K562 (cell line): ENCODE measurements around the gene ITGA3. TPM values are rescaled to one million over a fixed set of nuclear protein-coding genes. Genes with fewer than 3 reads are reported as not detected.

ENCODE experiments used
- ATAC-seq: fragments of 200-7000 bp; cut with Tn5 transposase; 3 replicates; pipeline ENCODE4 v1.9.1; 2020; ENCODE audit warnings: moderate library complexity
- BruUV-seq: library from RNA; stranded (reverse); fragments of 400-500 nt; replicated peaks from 2 replicates; lab custom pipeline; 2021; lab: Mats Ljungman, UMichigan
- CTCF ChIA-PET: fragments of 300-600 bp; formaldehyde crosslinking; extraction: SDS; loops from one replicate; lab custom pipeline; 2021; ENCODE audit warnings: low intra/inter-chr PET ratio; lab: Yijun Ruan, JAX
- POLR2A ChIA-PET: fragments of 300-600, 350-650 bp; sonication (Branson Sonifier 250); formaldehyde crosslinking; extraction: SDS; loops from one replicate; lab custom pipeline; 2021; ENCODE audit warnings: antibody characterized with exemption, inconsistent platforms; lab: Yijun Ruan, JAX
- DNase-seq, 4 experiments: peaks; one replicate each; pipeline versions ENCODE4 v3.0.0 to v3.0.0-alpha.2; 2011 to 2018; ENCODE audit warnings: low spot score in 3 of 4, mixed read lengths in 3 of 4; ENCODE audit errors: extremely low read depth in 1 of 4
- FAIRE-seq: peaks from 2 replicates; lab custom pipeline; 2011; peaks lifted over from hg19 to GRCh38; lab: Jason Lieb, UNC
- H2AFZ ChIP-seq: 2 replicates; pipeline ENCODE4 v1.6.0; 2011; ENCODE audit warnings: low read depth, low read length, control low read depth, inconsistent platforms
- H3K27ac ChIP-seq: fragments of 200-600 bp; 3 replicates; pipeline ENCODE4 v1.8.0; 2011; ENCODE audit warnings: low read depth, mild to moderate bottlenecking, control low read depth, inconsistent platforms, low read length, moderate library complexity, mixed read lengths; ENCODE audit errors: extremely low read depth
- H3K27me3 ChIP-seq, 2 experiments: fragments of 300-600 bp in 1 of 2; 2 replicates in 1 of 2; 3 replicates in 1 of 2; pipeline versions ENCODE4 v1.6.0 to v1.8.0; 2011; ENCODE audit warnings: inconsistent platforms in 2 of 2, low read length in 2 of 2, mild to moderate bottlenecking in 1 of 2, mixed read lengths in 1 of 2, moderate library complexity in 1 of 2; ENCODE audit not compliant: control insufficient read depth in 2 of 2, insufficient read depth in 2 of 2
- H3K36me3 ChIP-seq: fragments of 300-600 bp; 3 replicates; pipeline ENCODE4 v1.8.0; 2011; ENCODE audit warnings: mild to moderate bottlenecking, low read length, inconsistent platforms; ENCODE audit not compliant: control insufficient read depth, insufficient read depth
- H3K4me1 ChIP-seq, 2 experiments: fragments of 200-600 bp in 1 of 2; replicated peaks in 1 of 2; 2 replicates in 1 of 2; 3 replicates in 1 of 2; pipeline versions ENCODE4 v1.5.1 to v1.8.0; 2011; ENCODE audit warnings: inconsistent platforms in 2 of 2, low read length in 2 of 2, mild to moderate bottlenecking in 1 of 2, mixed read lengths in 1 of 2, moderate library complexity in 1 of 2; ENCODE audit not compliant: control insufficient read depth in 2 of 2, insufficient read depth in 2 of 2
- H3K4me2 ChIP-seq: 2 replicates; pipeline ENCODE4 v1.6.1; 2011; ENCODE audit warnings: low read length, control low read depth, inconsistent platforms, mixed read lengths; ENCODE audit not compliant: insufficient read depth
- H3K4me3 ChIP-seq: fragments of 200-600 bp; sonication (generic), shearing (Covaris generic); 2 replicates; pipeline ENCODE4 v1.5.1; 2016; ENCODE audit warnings: control low read depth, inconsistent platforms
- H3K79me2 ChIP-seq: fragments of 200-600 bp; 3 replicates; pipeline ENCODE4 v1.8.0; 2011; ENCODE audit warnings: low read length, inconsistent platforms; ENCODE audit not compliant: control insufficient read depth, insufficient read depth
- H3K9ac ChIP-seq, 2 experiments: 2 replicates each; pipeline versions ENCODE4 v1.6.0 to v1.6.1; 2011; ENCODE audit warnings: low read depth in 2 of 2, low read length in 2 of 2, control low read depth in 1 of 2, inconsistent platforms in 1 of 2, mild to moderate bottlenecking in 1 of 2, mixed read lengths in 1 of 2; ENCODE audit not compliant: insufficient read depth in 1 of 2
- H3K9me1 ChIP-seq: one replicate; pipeline ENCODE4 v1.6.0; 2011; ENCODE audit warnings: inconsistent platforms, mild to moderate bottlenecking, low read length, moderate library complexity; ENCODE audit not compliant: control insufficient read depth, insufficient read depth
- H3K9me3 ChIP-seq: replicated peaks from 2 replicates; pipeline ENCODE4 v1.5.1; 2011; ENCODE audit warnings: low read depth, low read length, inconsistent platforms; ENCODE audit not compliant: control insufficient read depth, insufficient read depth
- H4K20me1 ChIP-seq: replicated peaks from 2 replicates; pipeline ENCODE4 v1.6.1; 2011; ENCODE audit warnings: low read length, inconsistent platforms, mixed read lengths; ENCODE audit not compliant: control insufficient read depth, insufficient read depth
- CBX5 ChIP-seq: IDR thresholded peaks from 2 replicates; pipeline ENCODE4 v1.6.1; 2014; ENCODE audit warnings: low read depth, borderline replicate concordance
- CEBPZ ChIP-seq: fragments of 150-350 bp; IDR thresholded peaks from 2 replicates; pipeline ENCODE4 v1.6.1; 2014; ENCODE audit warnings: low read depth, mild to moderate bottlenecking, low read length, borderline replicate concordance
- COPS2 ChIP-seq: fragments of 450-650 bp; conservative IDR thresholded peaks from 2 replicates; pipeline ENCODE4 v1.6.1; 2016; ENCODE audit warnings: mild to moderate bottlenecking, moderate library complexity
- E2F8 ChIP-seq: fragments of 450-650 bp; IDR thresholded peaks from 2 replicates; pipeline ENCODE4 v1.7.1; 2018; ENCODE audit warnings: mild to moderate bottlenecking, low read depth; ENCODE audit not compliant: partially characterized antibody
- EGR1 ChIP-seq: fragments of 450-650 bp; conservative IDR thresholded peaks from 2 replicates; pipeline ENCODE4 v1.6.1; 2017; ENCODE audit warnings: mild to moderate bottlenecking
- HIVEP1 ChIP-seq: fragments of 250-450 bp; sonication (Bioruptor Pico); IDR thresholded peaks from 2 replicates; pipeline ENCODE4 v1.4.0; 2020; ENCODE audit warnings: mild to moderate bottlenecking
- PTTG1 ChIP-seq: fragments of 450-650 bp; IDR thresholded peaks from 2 replicates; pipeline ENCODE4 v1.6.1; 2016; ENCODE audit warnings: low read depth, mild to moderate bottlenecking, missing genetic modification characterization, missing compliant biosample characterization
- SRF ChIP-seq, 2 experiments: fragments of 250-450, 450-650 bp in 1 of 2; sonication (Bioruptor Pico) in 1 of 2; sonication (generic) in 1 of 2; formaldehyde crosslinking; IDR thresholded peaks; 2 replicates each; pipeline versions ENCODE4 v1.5.0 to v1.5.1; 2020 to 2022; ENCODE audit warnings: mild to moderate bottlenecking in 1 of 2, missing genetic modification reagents in 1 of 2
- TCFL5 ChIP-seq: fragments of 250-450 bp; sonication (Bioruptor Pico); conservative IDR thresholded peaks from 2 replicates; pipeline ENCODE4 v1.6.1; 2021; ENCODE audit warnings: mild to moderate bottlenecking, moderate library complexity, matching md5 sums
- ZHX1 ChIP-seq: fragments of 150-350 bp; conservative IDR thresholded peaks from 2 replicates; pipeline ENCODE4 v1.6.1; 2014; ENCODE audit warnings: low read length
- ZNF239 ChIP-seq: fragments of 250-450 bp; sonication (Bioruptor Pico); IDR thresholded peaks from 2 replicates; pipeline ENCODE4 v1.4.0; 2020; ENCODE audit warnings: mild to moderate bottlenecking
- ZSCAN32 ChIP-seq: fragments of 450-650 bp; formaldehyde crosslinking; IDR thresholded peaks from 2 replicates; pipeline ENCODE4 v1.4.0; 2020; ENCODE audit warnings: mild to moderate bottlenecking, moderate library complexity
- WGBS: fragments of 100-300 bp; shearing (Covaris generic); methylation state at CpG from one replicate; pipeline ENCODE4 v1.1.6; 2016; ENCODE audit warnings: low coverage, mixed read lengths; ENCODE audit not compliant: insufficient coverage; ENCODE audit errors: missing lambda C conversion rate; 5-methylcytosine and 5-hydroxymethylcytosine counted together
- in situ Hi-C: fragments of 300-500 bp; cut with MboI; formaldehyde crosslinking; loops from 4 replicates; pipeline ENCODE4 v1.15.0; 2018; ENCODE audit warnings: inconsistent platforms, mixed read lengths
- intact Hi-C: fragments of 100-400 bp; cut with micrococcal nuclease; formaldehyde crosslinking; loops from 2 replicates; pipeline ENCODE4 v1.14.2; 2022
- polyA plus RNA-seq, 8 experiments: library from polyadenylated mRNA; depleted of rRNA in 4 of 8; stranded (reverse) in 5 of 8; unstranded in 3 of 8; fragments of >200 nt; fragmentation: Nextera tagmentation in 2 of 8; fragmentation: Illumina TruSeq in 1 of 8; extraction: Ambion mirVana in 2 of 8; extraction: Trizol in 1 of 8; gene quantifications; 2 replicates each; pipeline versions ENCODE4 v1.2.1 to v1.2.3, GENCODE V29; 2011 to 2014; ENCODE audit warnings: inconsistent platforms in 1 of 8, missing spikeins in 1 of 8
- total RNA-seq, 7 experiments: library from RNA; depleted of rRNA in 6 of 7; stranded (reverse); fragments of >200 nt in 6 of 7; fragmentation: Illumina TruSeq in 2 of 7; extraction: Trizol in 2 of 7; gene quantifications; 2 replicates each; pipeline versions ENCODE4 v1.2.1 to v1.2.3, GENCODE V29; 2011 to 2021; ENCODE audit warnings: low replicate concordance in 1 of 7

The ITGA3 gene
- total and polyA plus RNA-seq, 9 of the 15 experiments (the other 6 are each of a cell fraction or from before 2014, with no cell fraction given), result 0.03 to 0.75 (median 0.14) TPM; not detected in 2

- Histone ChIP-seq H3K36me3 (no peaks in the 10 kb centered on the region), H3K9me1 (peaks cover 4% of the 10 kb centered on the region), H3K27me3 (peaks cover 0 to 38% of the 10 kb centered on the region in 2 experiments; a peak in 2 of 5 replicates), H4K20me1 (no peaks in the 10 kb centered on the region; the same call in 1 of the 2 replicates), H3K79me2 (no peaks in the 10 kb centered on the region), H2AFZ (no peak overlapping the region), H3K4me2 (no peak overlapping the region), H3K9me3 (no peaks in the 10 kb centered on the region), H3K4me3 (no peak overlapping the region), H3K4me1 (peaks cover 14 to 37% of the 10 kb centered on the region in 2 experiments), H3K27ac (no peak overlapping the region), H3K9ac (0 out of 4 replicates have a peak overlapping the region, but pooled peaks of 1 of the 2 experiments have one; percentile 29)
- CTCF ChIA-PET, result no interaction called here
- FAIRE-seq (no peak), DNase-seq (no peak), ATAC-seq (no peak)
- intact Hi-C loops (no loop called here), in situ Hi-C loops (no loop called here)
- POLR2A ChIA-PET, result interaction anchor here (0.6 to 0.9 kb wide), 3 partner anchors 8 to 597 kb away, joined by 3 read pairs; no protein-coding TSS in a partner anchor
- no TSS peak for BruUV-seq
- WGBS, result 6% methylated on average over 9 of the region's 13 CpGs
- TF ChIP-seq E2F8, result no peak
- no peak for TF ChIP-seq PTTG1 (tag)
- no peak for TF ChIP-seq COPS2
- TF ChIP-seq TCFL5 (CRISPR knock-in tag), result no peak
- 0 out of 2 replicates have a peak, but pooled peaks have one; percentile 28 for TF ChIP-seq EGR1
- no peak for TF ChIP-seq ZSCAN32 (CRISPR knock-in tag)
- TF ChIP-seq HIVEP1 (CRISPR knock-in tag), result no peak
- TF ChIP-seq CBX5, result no peak
- TF ChIP-seq ZNF239, result no peak
- no peak for TF ChIP-seq ZHX1
- TF ChIP-seq SRF (CRISPR knock-in tag; IDR thresholded peaks at IDR 0.05), result no peak
- TF ChIP-seq CEBPZ, result no peak
Measured at GRCh38 chr17:50106393-50107131, 50.7 kb downstream of the ITGA3 start.
